NCI-H460 (cell line): ENCODE data around the gene BLMH. TPM values are rescaled to one million over a fixed set of nuclear protein-coding genes. Genes with fewer than 3 reads are reported as not detected.
"Not testable (repeated sequence)": the region's sequence is repeated elsewhere in the genome, so short reads cannot be mapped to it uniquely, and the experiment has no call there.

Experiments used
- DNase-seq: peaks from one replicate; pipeline ENCODE4 v3.0.0-alpha.2; 2016; ENCODE audit warnings: low read depth; ENCODE audit errors: extremely low read depth
- small RNA-seq, 2 experiments: library from RNA; depleted of rRNA; stranded (forward); fragments of <200 nt; gene quantifications; one replicate each; pipeline ENCODE3, GENCODE V24; 2014
- total RNA-seq: library from RNA; depleted of rRNA; stranded (reverse); fragments of >200 nt; shearing (Covaris generic); gene quantifications from 2 replicates; pipeline ENCODE4 v1.2.3, GENCODE V29; 2014; rRNA removed

The BLMH gene
- total RNA-seq, 1 experiment from 2014 or later: 27.7 TPM

GRCh38 chr17:30208214-30208613 is 83.5 kb downstream of the BLMH start:
- DNase-seq: no peak

DNA sequence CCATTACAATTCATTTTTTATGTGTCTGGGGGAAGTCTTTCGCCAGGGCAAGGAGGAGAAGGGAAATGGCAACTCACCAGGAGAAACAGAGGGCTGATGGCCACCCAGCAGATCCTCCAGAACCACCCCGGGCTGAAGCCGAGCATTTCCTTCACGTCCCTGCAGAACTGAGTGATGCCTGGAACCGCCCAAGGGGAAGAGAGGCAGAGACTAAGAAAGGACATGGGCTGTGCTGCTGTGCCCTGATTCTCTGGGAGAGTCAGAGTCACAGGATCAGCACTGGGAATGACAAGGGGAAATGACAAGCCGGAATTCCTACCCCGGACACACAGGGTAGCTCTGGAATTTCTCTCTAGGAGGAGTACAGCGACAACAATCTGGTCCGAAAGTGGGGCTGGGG is 84.1 kb downstream of the BLMH start:
- DNase-seq: no peak

DNA sequence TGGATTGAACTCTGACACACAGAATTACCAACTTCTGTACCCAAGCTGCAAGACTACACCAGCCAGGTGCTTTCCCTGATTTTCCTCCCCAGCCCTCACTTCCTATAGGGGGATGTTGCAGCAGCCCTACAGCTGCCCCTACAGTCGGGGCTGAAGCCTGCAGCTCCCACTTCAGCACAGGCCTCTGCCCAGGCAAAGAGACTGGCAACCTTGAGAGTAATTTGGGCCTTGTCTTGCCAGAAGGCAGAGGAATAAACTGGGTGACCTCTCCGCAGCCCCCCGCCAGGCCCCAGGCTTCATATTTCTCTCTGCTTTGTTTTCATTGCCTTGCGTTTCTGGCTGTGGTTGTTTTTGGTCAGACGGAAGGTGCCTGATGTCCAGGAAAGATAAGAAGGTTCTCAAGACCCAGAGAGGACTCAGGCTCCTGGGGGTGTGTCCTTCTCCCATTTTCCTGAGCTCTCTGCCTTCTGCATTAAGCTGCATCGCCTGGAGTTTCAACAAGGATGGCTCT is 88.2 kb downstream of the BLMH start:
- DNase-seq: no peak

DNA sequence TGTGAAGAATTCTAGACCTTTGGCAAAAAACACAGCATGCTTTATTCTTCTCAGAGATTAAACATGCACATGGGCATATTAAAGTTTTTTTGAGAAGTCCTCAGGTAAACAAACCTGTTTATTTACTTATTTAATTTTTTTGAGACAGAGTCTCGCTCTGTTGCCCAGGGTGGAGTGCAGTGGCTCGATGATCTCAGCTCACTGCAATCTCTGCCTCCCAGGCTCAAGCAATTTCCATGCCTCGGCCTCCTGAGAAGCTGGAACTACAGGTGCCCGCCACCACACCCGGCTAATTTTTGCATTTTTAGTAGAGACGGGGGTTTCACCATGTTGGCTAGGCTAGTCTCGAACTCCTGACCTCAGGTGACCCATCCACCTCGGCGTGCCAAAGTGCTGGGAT is 91.1 kb downstream of the BLMH start:
- DNase-seq: not testable (repeated sequence)

DNA sequence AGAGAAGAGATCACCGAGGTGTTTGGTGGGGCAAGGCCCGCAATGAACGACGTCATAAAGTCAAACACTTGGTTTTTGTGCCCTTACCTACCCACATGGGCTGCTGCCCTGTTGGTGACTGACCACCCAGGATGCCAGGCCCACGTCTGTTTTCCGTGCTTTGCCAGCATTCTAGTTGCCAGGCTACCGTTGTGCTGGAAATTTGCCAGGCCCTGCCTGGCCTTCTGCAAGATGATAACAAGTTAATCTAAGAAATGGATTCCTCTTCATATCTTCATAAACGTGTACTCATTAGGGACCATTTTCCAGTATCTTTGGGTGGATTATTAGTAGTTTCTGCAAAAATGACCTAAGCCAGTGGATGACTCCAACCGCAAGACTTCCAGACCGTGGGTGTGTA is 91.6 kb downstream of the BLMH start:
- no peak for DNase-seq

DNA sequence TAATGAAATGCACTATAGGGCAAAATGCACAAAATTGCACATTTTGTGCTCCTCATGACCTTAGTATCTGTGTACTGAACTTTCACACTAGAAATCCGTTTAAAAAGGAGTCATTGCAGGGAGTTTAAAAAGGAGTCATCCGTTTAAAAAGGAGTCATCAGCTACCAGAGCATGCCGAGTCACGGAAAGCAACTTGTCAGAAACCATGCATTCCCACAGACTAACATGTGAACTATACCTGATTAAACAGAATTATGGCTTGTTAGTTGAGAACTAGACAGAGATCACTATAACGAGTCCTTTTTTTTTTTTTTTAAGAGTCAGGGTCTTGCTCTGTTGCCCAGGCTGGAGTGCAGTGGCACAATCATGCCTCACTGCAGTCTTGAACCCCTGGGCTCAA is 92.1 kb downstream of the BLMH start:
- DNase-seq: no peak

Small RNA genes lying within 50 kb of the gene (small RNA-seq; reads per million reads assigned to genes)
- gene RF00154 (433 to 486 reads per million in 2 experiments), gene RNU6-1267P (0 reads per million in 2 experiments)

Other genes starting within 250 kb of the BLMH start
- gene NSRP1, start 175.1 kb downstream of the BLMH start, total RNA-seq: 12.0 and 17.9 TPM in 2 replicates
- gene SLC6A4, start 56.2 kb downstream of the BLMH start, total RNA-seq: not detected in 2 replicates
- not detected in 2 replicates for gene TMIGD1, start 42.1 kb upstream of the BLMH start, total RNA-seq
- 97.9 and 101 TPM in 2 replicates for gene CPD, start 87.0 kb upstream of the BLMH start, total RNA-seq
- gene GOSR1, start 185.5 kb upstream of the BLMH start, total RNA-seq: 32.6 and 42.7 TPM in 2 replicates